H1 (cell line): ENCODE results near the gene KRTAP10-2. TPM values are rescaled to one million over a fixed set of nuclear protein-coding genes. Genes with fewer than 3 reads are reported as not detected.
A peak's percentile ranks its signal among the peaks of the same experiment; 100 is the strongest.

ENCODE experiments used
- CTCF ChIA-PET: fragments of 300-600 bp; sonication (Branson Sonifier 250); formaldehyde crosslinking; loops from one replicate; lab custom pipeline; 2021; ENCODE audit not compliant: partially characterized antibody; lab: Charles Lee
- POLR2A ChIA-PET: fragments of 300-600 bp; sonication (Branson Sonifier 250); formaldehyde crosslinking; loops from one replicate; lab custom pipeline; 2021; ENCODE audit warnings: inconsistent platforms; ENCODE audit not compliant: partially characterized antibody; lab: Charles Lee
- DNase-seq, 2 experiments: peaks; one replicate each; pipeline versions ENCODE4 v3.0.0 to v3.0.0-alpha.2; 2010 to 2022; ENCODE audit warnings: low spot score in 2 of 2, low read depth in 1 of 2, mixed read lengths in 1 of 2
- FAIRE-seq: peaks from 2 replicates; lab custom pipeline; 2011; peaks lifted over from hg19 to GRCh38; lab: Jason Lieb, UNC
- H2AFZ ChIP-seq: 2 replicates; pipeline ENCODE4 v1.8.1; 2012; ENCODE audit warnings: low read length, inconsistent platforms
- H2AK5ac ChIP-seq: 2 replicates; pipeline ENCODE4 v1.6.1; 2013; ENCODE audit warnings: low read depth, low read length
- H2BK120ac ChIP-seq: replicated peaks from 2 replicates; pipeline ENCODE3; 2013; ENCODE audit warnings: low read depth, low read length, inconsistent platforms
- H2BK12ac ChIP-seq: 2 replicates; pipeline ENCODE4 v1.6.1; 2013; ENCODE audit warnings: low read depth, low read length
- H2BK15ac ChIP-seq: 2 replicates; pipeline ENCODE4 v1.6.1; 2013; ENCODE audit warnings: low read length
- H2BK20ac ChIP-seq: 2 replicates; pipeline ENCODE4 v1.6.1; 2013; ENCODE audit warnings: low read length
- H2BK5ac ChIP-seq: 2 replicates; pipeline ENCODE4 v1.6.1; 2013; ENCODE audit warnings: low read depth, low read length
- H3K14ac ChIP-seq: 2 replicates; pipeline ENCODE4 v1.6.1; 2013; ENCODE audit warnings: inconsistent platforms; ENCODE audit not compliant: insufficient read length
- H3K18ac ChIP-seq: 2 replicates; pipeline ENCODE4 v1.6.1; 2013; ENCODE audit warnings: low read length; ENCODE audit errors: extremely low read depth
- H3K23ac ChIP-seq: 2 replicates; pipeline ENCODE4 v1.6.1; 2013; ENCODE audit warnings: inconsistent platforms; ENCODE audit not compliant: insufficient read length
- H3K23me2 ChIP-seq: 2 replicates; pipeline ENCODE4 v1.6.1; 2013; ENCODE audit warnings: low read depth, low read length
- H3K27ac ChIP-seq: 2 replicates; pipeline ENCODE4 v1.6.1; 2011; ENCODE audit warnings: low read depth, low read length, inconsistent platforms
- H3K27me3 ChIP-seq, 4 experiments: replicated peaks in 1 of 4; 1 replicate in 1 of 4; 2 replicates in 3 of 4; pipeline versions ENCODE4 v1.6.1 to v1.8.1; 2011 to 2013; ENCODE audit warnings: low read length in 3 of 4, mild to moderate bottlenecking in 3 of 4, inconsistent platforms in 2 of 4, mixed read lengths in 2 of 4, moderate library complexity in 1 of 4; ENCODE audit not compliant: control insufficient read depth in 3 of 4, insufficient read depth in 3 of 4; ENCODE audit errors: extremely low read depth in 1 of 4
- H3K36me3 ChIP-seq, 4 experiments: 2 replicates each; pipeline versions ENCODE4 v1.6.1 to v1.8.1; 2011 to 2013; ENCODE audit warnings: mild to moderate bottlenecking in 4 of 4, low read length in 3 of 4, moderate library complexity in 2 of 4, control low read depth in 1 of 4, inconsistent platforms in 1 of 4; ENCODE audit not compliant: insufficient read depth in 4 of 4, control insufficient read depth in 2 of 4
- H3K4ac ChIP-seq: replicated peaks from 2 replicates; pipeline ENCODE3; 2013; ENCODE audit warnings: low read length, low read depth, mixed read lengths, inconsistent platforms; ENCODE audit not compliant: insufficient read length
- H3K4me1 ChIP-seq, 4 experiments: replicated peaks in 1 of 4; 1 replicate in 1 of 4; 2 replicates in 3 of 4; pipeline versions ENCODE4 v1.6.1 to v1.8.1; 2011 to 2013; ENCODE audit warnings: low read length in 3 of 4, inconsistent platforms in 2 of 4, mixed read lengths in 1 of 4; ENCODE audit not compliant: insufficient read depth in 4 of 4, control insufficient read depth in 3 of 4
- H3K4me2 ChIP-seq, 2 experiments: 2 replicates each; pipeline versions ENCODE4 v1.6.1 to v1.8.1; 2011 to 2013; ENCODE audit warnings: low read depth in 2 of 2, low read length in 2 of 2, control low read depth in 1 of 2, inconsistent platforms in 1 of 2, mild to moderate bottlenecking in 1 of 2; ENCODE audit not compliant: insufficient read depth in 1 of 2
- H3K4me3 ChIP-seq, 4 experiments: fragments of 200-600, 300-600 bp in 1 of 4; sonication (generic), shearing (Covaris generic), sonication (Bioruptor Twin) in 1 of 4; 2 replicates each; pipeline versions ENCODE4 v1.5.1 to v1.8.1; 2011 to 2016; ENCODE audit warnings: low read length in 4 of 4, low read depth in 3 of 4, control low read depth in 2 of 4, inconsistent platforms in 2 of 4, mild to moderate bottlenecking in 2 of 4, mixed read lengths in 1 of 4, moderate library complexity in 1 of 4; ENCODE audit not compliant: insufficient read depth in 2 of 4; ENCODE audit errors: extremely low read depth in 1 of 4
- H3K56ac ChIP-seq: replicated peaks from 2 replicates; pipeline ENCODE3; 2013; ENCODE audit warnings: low read depth, mild to moderate bottlenecking, mixed read lengths, low read length, inconsistent platforms; ENCODE audit not compliant: insufficient read length
- H3K79me1 ChIP-seq: 2 replicates; pipeline ENCODE4 v1.6.1; 2013; ENCODE audit warnings: low read depth, low read length, control low read depth
- H3K79me2 ChIP-seq, 2 experiments: 2 replicates each; pipeline versions ENCODE4 v1.6.1 to v1.8.1; 2012 to 2013; ENCODE audit warnings: low read length in 2 of 2, mild to moderate bottlenecking in 2 of 2, inconsistent platforms in 1 of 2; ENCODE audit not compliant: insufficient read depth in 2 of 2, control insufficient read depth in 1 of 2
- H3K9ac ChIP-seq, 4 experiments: replicated peaks in 1 of 4; 1 replicate in 1 of 4; 2 replicates in 3 of 4; pipeline versions ENCODE4 v1.6.1 to v1.8.1; 2011 to 2013; ENCODE audit warnings: low read depth in 3 of 4, low read length in 3 of 4, control low read depth in 2 of 4, mild to moderate bottlenecking in 2 of 4, moderate library complexity in 2 of 4, inconsistent platforms in 1 of 4; ENCODE audit errors: extremely low read depth in 1 of 4
- H3K9me3 ChIP-seq, 2 experiments: 2 replicates each; pipeline versions ENCODE4 v1.6.1 to v1.8.1; 2012 to 2013; ENCODE audit warnings: mild to moderate bottlenecking in 2 of 2, moderate library complexity in 2 of 2, control low read depth in 1 of 2, inconsistent platforms in 1 of 2, low read depth in 1 of 2, low read length in 1 of 2, mixed read lengths in 1 of 2; ENCODE audit not compliant: insufficient read depth in 2 of 2
- H4K20me1 ChIP-seq, 2 experiments: replicated peaks in 1 of 2; 2 replicates each; pipeline versions ENCODE3 to v1.8.1; 2011 to 2013; ENCODE audit warnings: inconsistent platforms in 2 of 2, low read length in 2 of 2, mild to moderate bottlenecking in 1 of 2; ENCODE audit not compliant: insufficient read depth in 2 of 2, control insufficient read depth in 1 of 2
- H4K5ac ChIP-seq: 2 replicates; pipeline ENCODE4 v1.6.1; 2013; ENCODE audit warnings: low read length, low read depth, mixed read lengths, inconsistent platforms; ENCODE audit not compliant: insufficient read length
- H4K8ac ChIP-seq: 2 replicates; pipeline ENCODE4 v1.8.0; 2013; ENCODE audit warnings: mild to moderate bottlenecking, moderate library complexity, low read length, inconsistent platforms; ENCODE audit not compliant: insufficient read depth; ENCODE audit errors: extremely low read depth
- H4K91ac ChIP-seq: replicated peaks from 2 replicates; pipeline ENCODE3; 2013; ENCODE audit warnings: low read length, mixed read lengths, inconsistent platforms; ENCODE audit not compliant: insufficient read length
- CTBP2 ChIP-seq: IDR thresholded peaks from 2 replicates; pipeline ENCODE4 v1.7.0; 2011; ENCODE audit warnings: borderline replicate concordance, mild to moderate bottlenecking, moderate library complexity, mixed read lengths, low read length; ENCODE audit not compliant: insufficient read depth, insufficient read length
- E2F6 ChIP-seq: IDR thresholded peaks from 2 replicates; pipeline ENCODE4 v1.6.1; 2012; ENCODE audit warnings: inconsistent platforms
- MAX ChIP-seq: IDR thresholded peaks from 2 replicates; pipeline ENCODE4 v1.6.1; 2012; ENCODE audit warnings: inconsistent platforms
- SIN3A ChIP-seq, 2 experiments: IDR thresholded peaks in 1 of 2; conservative IDR thresholded peaks in 1 of 2; 2 replicates each; pipeline ENCODE4 v1.6.1; 2011 to 2012; ENCODE audit warnings: low read length in 2 of 2, improper control_type of control experiment in 1 of 2, low read depth in 1 of 2, mild to moderate bottlenecking in 1 of 2
- SP1 ChIP-seq: IDR thresholded peaks from 2 replicates; pipeline ENCODE4 v1.6.1; 2011; ENCODE audit warnings: low read depth, low read length
- TEAD4 ChIP-seq: IDR thresholded peaks from 2 replicates; pipeline ENCODE4 v1.6.1; 2012; ENCODE audit warnings: low read depth, low read length, inconsistent platforms, mixed read lengths
- WGBS, 2 experiments: shearing (Covaris generic) in 1 of 2; methylation state at CpG; one replicate each; pipeline versions ENCODE4 v1.1.6 to v1.1.7; 2013 to 2015; ENCODE audit warnings: low lambda C conversion rate in 2 of 2, mixed read lengths in 2 of 2, inconsistent platforms in 1 of 2, low coverage in 1 of 2, missing lambda C conversion rate in 1 of 2; ENCODE audit not compliant: insufficient replicate concordance in 2 of 2, insufficient coverage in 1 of 2, insufficient read length in 1 of 2; ENCODE audit errors: extremely low coverage in 1 of 2, missing lambda C conversion rate in 1 of 2; 5-methylcytosine and 5-hydroxymethylcytosine counted together
- polyA plus RNA-seq, 7 experiments: library from polyadenylated mRNA; depleted of rRNA in 3 of 7; stranded (reverse) in 5 of 7; unstranded in 2 of 7; fragments of >200 nt in 5 of 7; fragments of 200-250 nt in 2 of 7; gene quantifications; 1 replicate in 5 of 7; 2 replicates in 1 of 7; 4 replicates in 1 of 7; pipeline versions ENCODE4 v1.2.1 to v1.2.3, GENCODE V29; 2011 to 2013; ENCODE audit warnings: missing spikeins in 2 of 7, mixed read lengths in 2 of 7
- total RNA-seq: library from RNA; stranded (reverse); fragmentation: NEBNext Ultra II Directional; extraction: Animal tissue kit (Norgen Biotek cat#: 25700); gene quantifications from 2 replicates; pipeline ENCODE4 v1.2.1, GENCODE V29; 2021

Gene KRTAP10-2
- total and polyA plus RNA-seq, 2 of the 8 experiments (the other 6 are each of a cell fraction or from before 2014, with no cell fraction given): 0.11 TPM; not detected in 1

- no peaks in the 10 kb centered on the region; a peak in 1 of 8 replicates for H3K36me3 ChIP-seq
- H3K4me3 ChIP-seq: no peak overlapping the region
- H3K56ac ChIP-seq: no peak overlapping the region
- 0 out of 2 replicates have a peak overlapping the region, but pooled peaks have one; percentile 39 for H3K18ac ChIP-seq
- H2AFZ ChIP-seq: no peak overlapping the region
- no peak overlapping the region for H3K23ac ChIP-seq
- FAIRE-seq (no peak), DNase-seq (peak in 1 of 2 experiments; percentile 48)
- no peak overlapping the region for H3K9ac ChIP-seq
- H2BK12ac ChIP-seq: peak overlapping the region; percentile 32; the same call in 1 of the 2 replicates
- no peak overlapping the region for H3K27ac ChIP-seq
- no peak overlapping the region for H2BK15ac ChIP-seq
- TF ChIP-seq SP1: no peak
- peak; percentile 71 for TF ChIP-seq MAX
- TF ChIP-seq CTBP2: no peak
- TF ChIP-seq TEAD4: no peak
- TF ChIP-seq E2F6: peak; percentile 52; the same call in 1 of the 2 replicates
- TF ChIP-seq SIN3A (conservative IDR thresholded peaks at IDR 0.05 in 1 of 2, IDR thresholded peaks at IDR 0.05 in 1 of 2; ENCODE audit: low read depth in 1 of 2, low read length in 2 of 2): no peak
- TF ChIP-seq, all 59 proteins: peak for 2
- Histone ChIP-seq H2BK5ac (peak overlapping the region; percentile 46; the same call in 1 of the 2 replicates), H3K9me3 (no peaks in the 10 kb centered on the region), H4K5ac (no peak overlapping the region), H2BK120ac (peak overlapping the region; percentile 58), H4K91ac (peak overlapping the region; percentile 72), H3K4me2 (no peak overlapping the region), H4K8ac (no peak overlapping the region), H3K4ac (no peak overlapping the region), H4K20me1 (no peaks in the 10 kb centered on the region), H3K27me3 (no peaks in the 10 kb centered on the region), H2AK5ac (no peak overlapping the region), H3K79me2 (no peaks in the 10 kb centered on the region), H3K4me1 (peaks cover 2 to 20% (median 9%) of the 10 kb centered on the region in 4 experiments), H3K79me1 (no peaks in the 10 kb centered on the region), H3K23me2 (0 out of 2 replicates have a peak, but pooled peaks cover 4% of the 10 kb centered on the region), H2BK20ac (peak overlapping the region; percentile 4; the same call in 1 of the 2 replicates), H3K14ac (no peak overlapping the region)
- 75% methylated on average over 20 of the region's 20 CpGs; no CpG with 5 or more reads in 1 of the 2 experiments for WGBS, 2 experiments
- CTCF ChIA-PET: interaction anchor here (0.7 kb wide), 1 partner anchor 189 kb away, joined by 3 read pairs; no protein-coding TSS in a partner anchor
- POLR2A ChIA-PET: no interaction called here
These were observed 42.5 kb upstream of the KRTAP10-2 start for GRCh38 chr21:44593598-44594405.
